B cell (primary cell): ENCODE measurements around the gene FSCB.

ENCODE experiments used
- EZH2 ChIP-seq: IDR thresholded peaks from 2 replicates; pipeline ENCODE4 v1.6.1; 2012; ENCODE audit warnings: borderline replicate concordance, low read depth, mild to moderate bottlenecking, moderate library complexity, low read length; ENCODE audit not compliant: insufficient read depth, poor library complexity, severe bottlenecking
- TF ChIP-seq, protein P1 (sequence below): fragments of 200-600 bp; IDR thresholded peaks from one replicate; pipeline ENCODE4 v1.8.0; 2022; ENCODE audit warnings: antibody characterized with exemption, mild to moderate bottlenecking

DNA sequence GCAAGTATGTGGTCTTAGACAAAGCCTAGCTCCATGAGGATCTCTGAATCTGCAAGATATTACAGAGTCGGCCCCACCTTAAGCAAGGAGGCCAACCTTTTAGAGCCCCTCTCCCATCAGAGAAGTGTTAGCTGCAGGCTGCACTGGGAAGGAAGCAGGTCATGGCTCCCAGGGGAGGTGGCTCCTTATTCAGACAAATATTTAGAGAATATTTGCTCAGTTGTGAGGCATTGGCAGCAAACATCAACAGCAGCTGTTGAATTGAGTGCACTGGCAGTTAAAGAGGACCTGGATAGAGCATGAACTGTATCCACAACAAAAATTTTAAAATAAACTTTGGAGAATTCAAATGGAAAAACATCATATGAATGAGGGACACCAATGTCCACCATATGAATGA, 44.7 kb downstream of the FSCB start:
- TF ChIP-seq, protein P1, sequence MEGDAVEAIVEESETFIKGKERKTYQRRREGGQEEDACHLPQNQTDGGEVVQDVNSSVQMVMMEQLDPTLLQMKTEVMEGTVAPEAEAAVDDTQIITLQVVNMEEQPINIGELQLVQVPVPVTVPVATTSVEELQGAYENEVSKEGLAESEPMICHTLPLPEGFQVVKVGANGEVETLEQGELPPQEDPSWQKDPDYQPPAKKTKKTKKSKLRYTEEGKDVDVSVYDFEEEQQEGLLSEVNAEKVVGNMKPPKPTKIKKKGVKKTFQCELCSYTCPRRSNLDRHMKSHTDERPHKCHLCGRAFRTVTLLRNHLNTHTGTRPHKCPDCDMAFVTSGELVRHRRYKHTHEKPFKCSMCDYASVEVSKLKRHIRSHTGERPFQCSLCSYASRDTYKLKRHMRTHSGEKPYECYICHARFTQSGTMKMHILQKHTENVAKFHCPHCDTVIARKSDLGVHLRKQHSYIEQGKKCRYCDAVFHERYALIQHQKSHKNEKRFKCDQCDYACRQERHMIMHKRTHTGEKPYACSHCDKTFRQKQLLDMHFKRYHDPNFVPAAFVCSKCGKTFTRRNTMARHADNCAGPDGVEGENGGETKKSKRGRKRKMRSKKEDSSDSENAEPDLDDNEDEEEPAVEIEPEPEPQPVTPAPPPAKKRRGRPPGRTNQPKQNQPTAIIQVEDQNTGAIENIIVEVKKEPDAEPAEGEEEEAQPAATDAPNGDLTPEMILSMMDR, result no peak
- no peak for TF ChIP-seq EZH2
